Ramos (cell line): ENCODE data around the gene TMPRSS7.

Experiments
- in situ Hi-C: fragments of 300-500 bp; cut with MboI; formaldehyde crosslinking; loops from one replicate; pipeline ENCODE4 v1.14.3; 2022; ENCODE audit warnings: low sequenced_read_pairs; ENCODE audit not compliant: unreplicated experiment

The TMPRSS7 gene

DNA sequence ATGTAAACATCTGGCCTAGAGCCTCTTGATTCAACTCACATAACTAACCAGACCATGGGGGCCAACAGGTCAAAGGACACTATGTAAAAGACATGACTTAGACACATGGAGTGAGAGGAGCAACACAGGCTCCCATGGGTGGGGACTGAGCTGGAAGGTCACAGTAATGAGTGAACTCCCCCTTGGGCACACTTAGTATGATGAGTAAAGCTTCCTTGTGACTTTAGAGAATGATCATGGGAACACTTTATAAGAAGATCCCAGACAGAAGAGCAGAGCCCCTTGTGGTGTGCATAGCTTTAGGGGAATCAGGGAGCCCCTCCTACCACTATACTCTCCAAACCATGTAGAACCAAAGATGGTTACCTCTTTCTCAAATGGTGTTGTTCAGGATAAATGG is 88.3 kb downstream of the TMPRSS7 start:
- in situ Hi-C loops = loop anchor here (25.0 kb wide), 2 partner anchors 164 to 864 kb away; partner anchors contain the start of genes CD200R1, GTPBP8 and SLC9C1

GRCh38 chr3:112123548-112123947 is 89.0 kb downstream of the TMPRSS7 start:
- in situ Hi-C loops = loop anchor here (25.0 kb wide), 2 partner anchors 164 to 864 kb away; partner anchors contain the start of genes CD200R1, GTPBP8 and SLC9C1

DNA sequence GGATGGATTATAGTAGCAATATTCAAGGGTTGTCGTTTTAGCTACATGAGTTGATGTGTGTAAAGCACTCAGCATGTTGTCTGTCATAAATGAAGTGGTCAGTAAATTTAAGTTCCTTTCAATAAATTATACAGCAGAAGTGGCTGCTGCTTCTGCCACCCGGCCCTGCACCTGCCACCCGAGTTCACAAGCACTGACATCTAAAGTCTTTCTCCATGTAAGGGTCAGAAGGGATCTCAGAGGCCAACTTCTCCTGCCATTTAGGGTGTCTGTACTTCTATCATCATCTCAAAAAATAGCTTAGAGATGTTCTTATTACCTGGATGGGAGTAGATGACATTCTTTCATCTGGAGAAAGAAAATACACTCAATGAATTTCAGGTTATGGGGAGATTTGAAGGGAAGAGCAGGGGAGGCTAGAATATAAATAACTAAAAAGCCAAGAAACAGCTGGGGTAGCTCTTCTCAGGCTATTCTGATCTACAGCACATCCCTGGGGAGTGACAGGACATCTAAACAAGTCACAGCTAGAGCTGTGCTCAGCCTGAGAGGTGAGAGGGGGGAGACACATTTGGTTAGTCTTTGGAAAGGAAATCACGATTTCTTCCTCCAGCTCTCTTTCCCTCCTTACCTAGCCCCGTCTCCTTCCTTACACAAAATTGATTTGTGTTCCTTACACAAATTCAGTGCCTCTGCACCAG is 90.5 kb downstream of the TMPRSS7 start:
- in situ Hi-C loops = loop anchor here (25.0 kb wide), 2 partner anchors 162 to 862 kb away; partner anchors contain the start of genes CD200R1, GTPBP8 and SLC9C1

GRCh38 chr3:112126511-112126911 is 92.0 kb downstream of the TMPRSS7 start:
- in situ Hi-C loops = no loop called here

DNA sequence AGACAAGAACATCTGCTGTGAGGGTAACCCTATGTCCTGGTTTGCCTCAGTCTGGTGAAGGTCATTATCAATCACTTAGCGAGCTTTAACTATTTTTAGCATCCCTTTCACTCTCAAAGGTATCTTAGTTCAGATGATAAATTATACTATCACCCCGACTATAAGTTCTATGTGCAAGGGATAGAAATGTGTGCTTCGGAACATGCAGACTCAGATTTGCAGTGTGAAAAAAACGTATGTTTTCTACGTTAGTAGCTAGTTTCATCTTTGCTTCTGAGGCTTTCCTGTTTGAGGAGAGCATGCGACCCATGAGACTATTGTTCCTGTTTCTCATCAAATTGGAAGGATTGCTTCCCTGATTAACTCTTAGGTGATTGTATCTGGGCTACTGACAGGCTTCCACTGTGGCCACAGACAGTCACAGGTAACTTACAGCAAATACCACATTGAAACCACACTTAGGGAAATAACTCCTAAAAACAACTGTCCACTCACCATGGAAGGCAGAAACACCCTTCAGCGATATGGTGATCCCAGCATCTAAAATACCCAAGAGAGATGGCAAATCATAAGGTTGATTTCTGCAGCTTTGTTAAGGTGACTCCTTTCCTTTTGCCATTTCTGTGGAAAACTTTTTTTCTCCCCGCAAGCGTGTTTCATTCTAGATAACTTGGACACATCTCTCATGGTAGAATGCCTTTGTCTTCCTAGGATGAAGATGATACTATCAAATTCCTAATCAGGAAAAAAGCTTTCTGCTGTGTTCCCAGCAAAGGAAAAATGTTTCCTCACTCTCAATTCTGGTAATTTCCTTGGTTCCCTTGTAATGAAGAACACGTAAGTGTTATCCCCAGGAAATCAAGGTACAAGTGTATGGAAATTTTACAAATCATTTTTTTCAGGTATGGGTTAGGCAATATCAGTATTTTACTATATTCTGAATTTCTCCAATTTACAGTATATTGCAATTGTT is 93.3 kb downstream of the TMPRSS7 start:
- in situ Hi-C loops = no loop called here

DNA sequence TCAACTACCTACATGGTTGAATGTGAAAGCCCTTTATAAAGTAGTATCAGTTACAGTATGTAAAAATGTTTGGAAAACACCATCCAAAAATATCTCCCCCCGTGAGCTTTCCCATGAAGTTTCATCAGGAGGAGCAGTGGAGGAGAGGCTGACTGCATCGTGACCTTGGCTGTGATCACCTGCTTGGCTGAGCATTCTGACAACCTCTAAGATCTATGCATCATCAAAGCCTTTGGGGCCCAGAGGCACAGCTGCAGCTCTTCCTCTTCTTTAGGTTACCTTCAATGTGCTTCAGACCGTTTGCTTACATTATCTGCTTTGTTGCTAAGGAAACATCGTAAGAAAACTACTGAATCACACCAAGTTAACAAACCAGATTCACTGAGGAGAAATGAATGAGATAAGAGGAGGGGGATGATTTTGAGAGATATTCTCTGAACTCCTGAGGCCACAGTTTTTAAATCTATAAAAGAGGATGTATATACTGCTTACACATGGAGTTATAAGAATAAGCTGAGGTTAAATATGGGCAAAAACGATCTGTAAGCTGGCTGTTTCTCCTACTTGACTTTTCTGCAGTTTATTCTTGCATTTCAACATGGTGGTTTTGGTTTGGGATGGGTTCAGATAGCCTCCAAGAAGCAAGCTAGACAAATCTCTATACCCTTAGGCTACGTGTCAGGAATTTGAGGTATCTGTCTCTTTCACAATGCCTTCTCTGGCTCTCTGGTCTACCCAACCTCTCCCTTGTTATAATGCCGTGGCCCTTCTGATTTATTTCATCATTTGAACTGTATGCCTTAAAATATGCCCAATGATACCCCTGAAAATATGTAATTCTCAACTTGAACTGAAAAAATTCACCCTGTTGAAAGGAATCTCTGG is 94.5 kb downstream of the TMPRSS7 start:
- in situ Hi-C loops = no loop called here

DNA sequence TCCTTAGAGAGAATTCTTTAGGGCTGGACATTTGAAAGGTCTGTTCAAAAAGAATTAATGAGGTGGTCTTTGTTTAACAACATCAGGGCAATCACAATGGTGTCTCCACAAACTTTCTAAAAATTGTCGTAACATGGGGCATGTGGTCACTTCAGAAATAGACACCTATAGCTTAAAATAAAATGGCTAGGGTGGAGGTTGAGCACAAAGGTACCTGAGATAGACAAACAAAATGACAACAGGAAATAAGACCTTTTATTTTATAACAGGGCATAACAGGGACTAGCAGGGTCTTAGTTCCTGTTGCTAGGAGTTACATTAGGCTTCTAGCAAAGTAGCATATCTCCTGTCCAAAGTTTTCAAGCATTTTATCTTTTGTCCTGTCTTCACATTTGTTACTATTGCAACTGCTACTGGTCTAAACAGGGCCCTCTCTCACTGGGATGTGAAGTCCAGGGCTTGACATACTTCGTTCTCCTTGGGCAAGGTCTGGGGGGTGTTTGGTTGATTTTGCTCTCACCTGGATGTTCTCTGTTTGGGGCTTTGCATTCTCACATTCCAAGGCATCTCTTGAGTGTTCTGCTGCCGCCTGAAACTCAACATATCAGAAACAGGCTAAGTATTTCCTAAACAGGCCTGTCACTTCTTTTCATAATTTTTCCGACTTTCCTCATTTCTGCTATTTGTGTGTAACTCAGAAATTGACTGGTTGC is 95.5 kb downstream of the TMPRSS7 start:
- in situ Hi-C loops = no loop called here

DNA sequence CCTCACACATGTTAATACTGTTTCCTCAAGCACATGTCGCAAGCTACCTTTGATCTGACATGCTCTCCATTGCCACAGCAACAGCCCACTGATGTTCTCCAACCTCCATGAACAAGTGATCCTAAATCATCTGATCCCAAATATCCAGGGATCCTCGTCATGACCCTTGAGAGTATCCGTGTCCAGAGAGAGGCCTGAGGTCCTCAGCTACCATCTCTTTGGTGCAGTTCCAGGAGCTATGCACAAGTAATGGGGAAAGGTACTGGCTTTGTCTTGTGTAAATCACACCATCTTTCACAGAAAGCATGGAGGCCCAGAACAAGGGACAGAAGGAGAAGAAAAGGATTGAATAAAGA is 96.1 kb downstream of the TMPRSS7 start:
- in situ Hi-C loops = no loop called here
